ENCODE data around the gene TMEM200A.

Gene TMEM200A

GRCh38 chr6:130470766-130471165 lies 104.9 kb downstream of the TMEM200A start:
- H3K9ac ChIP-seq (ENCODE audit: low read length in 5 of 5): no peak overlapping the region
- H3K36me3 ChIP-seq (ENCODE audit: control insufficient read depth in 5 of 5, insufficient read depth in 5 of 5, low read length in 5 of 5): no peaks in the 10 kb centered on the region
- H3K4me3 ChIP-seq (ENCODE audit: low read depth in 1 of 5, low read length in 5 of 5): no peak overlapping the region

GRCh38 chr6:130473886-130474285 lies 108.1 kb downstream of the TMEM200A start:
- no peaks in the 10 kb centered on the region for H3K4me1 ChIP-seq (ENCODE audit: control insufficient read depth in 5 of 5, insufficient read depth in 5 of 5, low read length in 5 of 5)
- H3K27me3 ChIP-seq (ENCODE audit: control insufficient read depth in 5 of 5, insufficient read depth in 4 of 5, low read length in 5 of 5): no peaks in the 10 kb centered on the region

More at GRCh38 chr6:130470766-130471165, 104.9 kb downstream of the TMEM200A start:
- no peaks in the 10 kb centered on the region for H3K27me3 ChIP-seq (ENCODE audit: control insufficient read depth in 5 of 5, insufficient read depth in 4 of 5, low read length in 5 of 5)
- H3K27ac ChIP-seq (ENCODE audit: low read depth, low read length): no peak overlapping the region
- H3K9me3 ChIP-seq (ENCODE audit: control insufficient read depth in 5 of 5, low read length in 5 of 5): peaks cover 0 to 11% (median 3%) of the 10 kb centered on the region in 5 donors
- H3K4me1 ChIP-seq (ENCODE audit: control insufficient read depth in 5 of 5, insufficient read depth in 5 of 5, low read length in 5 of 5): no peaks in the 10 kb centered on the region

GRCh38 chr6:130482645-130483390 lies 117.0 kb downstream of the TMEM200A start:
- Histone ChIP-seq H3K9ac (ENCODE audit: low read length in 5 of 5) (no peak overlapping the region), H3K9me3 (ENCODE audit: control insufficient read depth in 5 of 5, low read length in 5 of 5) (no peaks in the 10 kb centered on the region), H3K27ac (ENCODE audit: low read depth, low read length) (no peak overlapping the region), H3K27me3 (ENCODE audit: control insufficient read depth in 5 of 5, insufficient read depth in 4 of 5, low read length in 5 of 5) (no peaks in the 10 kb centered on the region), H3K4me3 (ENCODE audit: low read depth in 1 of 5, low read length in 5 of 5) (no peak overlapping the region), H3K36me3 (ENCODE audit: control insufficient read depth in 5 of 5, insufficient read depth in 5 of 5, low read length in 5 of 5) (no peaks in the 10 kb centered on the region), H3K4me1 (ENCODE audit: control insufficient read depth in 5 of 5, insufficient read depth in 5 of 5, low read length in 5 of 5) (no peaks in the 10 kb centered on the region)

More at GRCh38 chr6:130473886-130474285, 108.1 kb downstream of the TMEM200A start:
- H3K9me3 ChIP-seq (ENCODE audit: control insufficient read depth in 5 of 5, low read length in 5 of 5): peaks cover 0 to 11% (median 3%) of the 10 kb centered on the region in 5 donors
- H3K27ac ChIP-seq (ENCODE audit: low read depth, low read length): no peak overlapping the region
- H3K4me3 ChIP-seq (ENCODE audit: low read depth in 1 of 5, low read length in 5 of 5): no peak overlapping the region
- H3K36me3 ChIP-seq (ENCODE audit: control insufficient read depth in 5 of 5, insufficient read depth in 5 of 5, low read length in 5 of 5): no peaks in the 10 kb centered on the region
- H3K9ac ChIP-seq (ENCODE audit: low read length in 5 of 5): no peak overlapping the region

DNA sequence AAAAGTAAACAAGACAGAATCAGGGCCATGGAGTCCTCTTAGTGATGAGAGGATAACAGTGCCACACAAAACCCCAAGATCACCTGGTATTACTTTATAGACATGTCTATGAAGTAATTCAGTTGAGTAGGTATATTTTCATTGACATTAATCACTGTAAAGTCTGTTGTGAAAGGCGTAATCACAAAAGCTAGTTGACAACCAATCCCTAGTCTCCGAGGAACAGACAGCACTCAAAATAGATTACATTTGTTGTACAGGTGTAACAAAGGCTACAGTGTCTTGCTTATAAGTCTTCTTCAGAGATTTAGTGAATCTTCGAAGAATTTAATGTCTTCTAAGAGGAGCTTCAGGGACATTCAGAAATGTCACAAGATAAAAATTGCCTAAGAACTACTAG lies 120.1 kb downstream of the TMEM200A start:
- Histone ChIP-seq H3K4me1 (ENCODE audit: control insufficient read depth in 5 of 5, insufficient read depth in 5 of 5, low read length in 5 of 5) (no peaks in the 10 kb centered on the region), H3K9me3 (ENCODE audit: control insufficient read depth in 5 of 5, low read length in 5 of 5) (no peaks in the 10 kb centered on the region), H3K9ac (ENCODE audit: low read length in 5 of 5) (no peak overlapping the region), H3K27me3 (ENCODE audit: control insufficient read depth in 5 of 5, insufficient read depth in 4 of 5, low read length in 5 of 5) (no peaks in the 10 kb centered on the region), H3K4me3 (ENCODE audit: low read depth in 1 of 5, low read length in 5 of 5) (no peak overlapping the region), H3K27ac (ENCODE audit: low read depth, low read length) (no peak overlapping the region), H3K36me3 (ENCODE audit: control insufficient read depth in 5 of 5, insufficient read depth in 5 of 5, low read length in 5 of 5) (no peaks in the 10 kb centered on the region)

DNA sequence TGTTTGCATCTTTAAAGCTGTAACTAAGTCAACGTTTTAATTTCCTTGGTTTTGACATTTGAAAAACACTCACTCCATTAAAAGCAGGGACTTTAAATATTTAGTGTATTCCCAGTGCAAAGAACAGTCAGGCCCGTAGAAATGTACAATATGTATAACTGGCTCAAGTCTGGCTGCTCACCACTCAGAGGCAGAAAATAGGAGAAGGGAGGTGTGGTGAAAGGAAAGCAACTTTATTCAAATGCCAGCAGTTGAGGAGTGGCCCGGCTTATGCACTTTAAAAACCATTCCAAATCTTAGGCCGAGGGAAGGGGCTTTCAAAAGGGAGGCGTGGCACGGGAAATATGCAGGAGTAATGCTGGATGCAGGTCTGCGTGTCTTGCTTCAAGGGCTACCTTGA lies 120.6 kb downstream of the TMEM200A start:
- Histone ChIP-seq H3K9ac (ENCODE audit: low read length in 5 of 5) (no peak overlapping the region), H3K27me3 (ENCODE audit: control insufficient read depth in 5 of 5, insufficient read depth in 4 of 5, low read length in 5 of 5) (no peaks in the 10 kb centered on the region), H3K27ac (ENCODE audit: low read depth, low read length) (no peak overlapping the region), H3K4me1 (ENCODE audit: control insufficient read depth in 5 of 5, insufficient read depth in 5 of 5, low read length in 5 of 5) (no peaks in the 10 kb centered on the region), H3K4me3 (ENCODE audit: low read depth in 1 of 5, low read length in 5 of 5) (no peak overlapping the region), H3K9me3 (ENCODE audit: control insufficient read depth in 5 of 5, low read length in 5 of 5) (no peaks in the 10 kb centered on the region), H3K36me3 (ENCODE audit: control insufficient read depth in 5 of 5, insufficient read depth in 5 of 5, low read length in 5 of 5) (no peaks in the 10 kb centered on the region)

DNA sequence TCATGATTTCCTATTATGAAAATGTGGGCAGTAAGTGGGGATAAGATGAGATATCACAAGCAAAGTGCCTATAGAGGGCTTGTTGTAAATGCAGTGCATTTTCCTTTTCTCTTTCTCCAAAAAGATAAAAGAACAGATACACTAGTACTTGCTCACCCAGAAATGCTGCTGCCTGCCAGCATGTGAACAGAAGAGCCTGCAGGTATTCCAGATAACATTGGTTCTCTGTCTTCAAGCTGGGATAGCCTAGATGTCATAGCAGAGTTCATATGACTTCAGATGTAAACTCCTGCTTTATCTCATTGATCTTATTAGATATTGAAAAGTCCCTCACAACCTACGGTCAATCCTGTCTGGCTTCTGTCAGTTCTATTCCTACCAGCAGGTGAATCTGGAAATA lies 123.7 kb downstream of the TMEM200A start:
- H3K27me3 ChIP-seq (ENCODE audit: control insufficient read depth in 5 of 5, insufficient read depth in 4 of 5, low read length in 5 of 5): no peaks in the 10 kb centered on the region
- H3K4me3 ChIP-seq (ENCODE audit: low read depth in 1 of 5, low read length in 5 of 5): no peak overlapping the region
- H3K9ac ChIP-seq (ENCODE audit: low read length in 5 of 5): no peak overlapping the region
- no peaks in the 10 kb centered on the region for H3K36me3 ChIP-seq (ENCODE audit: control insufficient read depth in 5 of 5, insufficient read depth in 5 of 5, low read length in 5 of 5)
- H3K9me3 ChIP-seq (ENCODE audit: control insufficient read depth in 5 of 5, low read length in 5 of 5): no peaks in the 10 kb centered on the region
- no peak overlapping the region for H3K27ac ChIP-seq (ENCODE audit: low read depth, low read length)
- H3K4me1 ChIP-seq (ENCODE audit: control insufficient read depth in 5 of 5, insufficient read depth in 5 of 5, low read length in 5 of 5): no peaks in the 10 kb centered on the region
